ENCODE data around the gene CARD18.
"Not testable (repeated sequence)": the region's sequence is repeated elsewhere in the genome, so short reads cannot be mapped to it uniquely, and the experiment has no call there.

The CARD18 gene

GRCh38 chr11:105132716-105133511 is 6.7 kb downstream of the CARD18 start:
- no peak for DNase-seq

- DNase-seq, result no peak
Observed at GRCh38 chr11:105130189-105130813, 9.3 kb downstream of the CARD18 start.

GRCh38 chr11:105124756-105125155 is 14.8 kb downstream of the CARD18 start:
- DNase-seq, result no peak

- DNase-seq, result no peak
Observed at GRCh38 chr11:105111145-105111944, 28.2 kb downstream of the CARD18 start.

- no peak for DNase-seq
Observed at GRCh38 chr11:105110688-105111030, 28.9 kb downstream of the CARD18 start.

- DNase-seq, result no peak
Observed at GRCh38 chr11:105109855-105110687, 29.5 kb downstream of the CARD18 start.

GRCh38 chr11:105109321-105109720 is 30.2 kb downstream of the CARD18 start:
- no peak for DNase-seq

- no peak for DNase-seq
Observed at GRCh38 chr11:105108247-105108646, 31.3 kb downstream of the CARD18 start.

- not testable (repeated sequence) for DNase-seq
Observed at GRCh38 chr11:105107226-105107825, 32.2 kb downstream of the CARD18 start.

- DNase-seq, result no peak
Observed at GRCh38 chr11:105106140-105106539, 33.4 kb downstream of the CARD18 start.

GRCh38 chr11:105104292-105104691 is 35.3 kb downstream of the CARD18 start:
- DNase-seq, result no peak

- no peak for DNase-seq
Observed at GRCh38 chr11:105103336-105103735, 36.2 kb downstream of the CARD18 start.

GRCh38 chr11:105102079-105102581 is 37.4 kb downstream of the CARD18 start:
- DNase-seq, result not testable (repeated sequence)

GRCh38 chr11:105100981-105101630 is 38.5 kb downstream of the CARD18 start:
- DNase-seq, result no peak

GRCh38 chr11:105100206-105100605 is 39.4 kb downstream of the CARD18 start:
- no peak for DNase-seq

- DNase-seq, result not testable (repeated sequence)
Observed at GRCh38 chr11:105099594-105099993, 40.0 kb downstream of the CARD18 start.

GRCh38 chr11:105092256-105093239 is 47.0 kb downstream of the CARD18 start:
- no peak for DNase-seq

All from NCI-H2107 (cell line).